DOHH2 (cell line): ENCODE results near the gene TTC21B.

Experiments
- H3F3A ChIP-seq: fragments of 200-600 bp; sonication (generic), shearing (Covaris generic); 2 replicates; pipeline ENCODE4 v1.6.0; 2016; ENCODE audit warnings: antibody characterized with exemption, mild to moderate bottlenecking; ENCODE audit not compliant: control insufficient read depth, insufficient read depth
- H3K27ac ChIP-seq: fragments of 200-600 bp; sonication (generic); 2 replicates; pipeline ENCODE4 v1.5.1; 2014; ENCODE audit warnings: low read depth, mild to moderate bottlenecking, low read length, moderate library complexity
- H3K27me3 ChIP-seq: fragments of 200-600 bp; sonication (generic); 2 replicates; pipeline ENCODE4 v1.6.1; 2014; ENCODE audit warnings: mild to moderate bottlenecking, low read length, mixed read lengths; ENCODE audit not compliant: control insufficient read depth
- H3K36me3 ChIP-seq: fragments of 200-600 bp; sonication (generic); 2 replicates; pipeline ENCODE4 v1.6.1; 2014; ENCODE audit warnings: mild to moderate bottlenecking, low read length, moderate library complexity, mixed read lengths; ENCODE audit not compliant: control insufficient read depth
- H3K4me1 ChIP-seq: fragments of 200-600 bp; sonication (generic); 2 replicates; pipeline ENCODE4 v1.6.1; 2014; ENCODE audit warnings: mild to moderate bottlenecking, low read length, mixed read lengths; ENCODE audit not compliant: control insufficient read depth
- H3K4me2 ChIP-seq: fragments of 200-600 bp; sonication (generic); 2 replicates; pipeline ENCODE4 v1.6.0; 2014; ENCODE audit warnings: mild to moderate bottlenecking, low read length, moderate library complexity
- H3K4me3 ChIP-seq: fragments of 200-600 bp; sonication (generic); 2 replicates; pipeline ENCODE4 v1.5.1; 2014; ENCODE audit warnings: mild to moderate bottlenecking, low read length, mixed read lengths
- H3K79me2 ChIP-seq: fragments of 200-600 bp; sonication (generic); 2 replicates; pipeline ENCODE4 v1.6.1; 2014; ENCODE audit warnings: mild to moderate bottlenecking, low read length, mixed read lengths; ENCODE audit not compliant: control insufficient read depth
- H3K9me2 ChIP-seq: fragments of 200-600 bp; sonication (generic); replicated peaks from 2 replicates; pipeline ENCODE4 v1.6.1; 2014; ENCODE audit warnings: mild to moderate bottlenecking, low read length, mixed read lengths; ENCODE audit not compliant: control insufficient read depth
- H3K9me3 ChIP-seq: fragments of 200-600 bp; sonication (generic); 2 replicates; pipeline ENCODE4 v1.6.1; 2014; ENCODE audit warnings: antibody characterized with exemption, low read length, mixed read lengths; ENCODE audit not compliant: control insufficient read depth, insufficient read depth
- H4K20me1 ChIP-seq: fragments of 200-600 bp; sonication (generic); 2 replicates; pipeline ENCODE4 v1.6.0; 2014; ENCODE audit warnings: low read depth, mild to moderate bottlenecking, antibody characterized with exemption, low read length, moderate library complexity; ENCODE audit not compliant: control insufficient read depth, insufficient read depth
- CTCF ChIP-seq: fragments of 200-600 bp; sonication (generic); IDR thresholded peaks from one replicate; pipeline ENCODE4 v1.5.1; 2014; ENCODE audit warnings: antibody characterized with exemption, mild to moderate bottlenecking, low read depth, low read length; ENCODE audit not compliant: poor library complexity, severe bottlenecking
- EZH2phosphoT487 ChIP-seq: fragments of 200-600 bp; sonication (generic); IDR thresholded peaks from 2 replicates; pipeline ENCODE4 v1.6.1; 2017; ENCODE audit warnings: borderline replicate concordance, mild to moderate bottlenecking, antibody characterized with exemption, low read length, moderate library complexity, mixed read lengths

The TTC21B gene

GRCh38 chr2:165904432-165904831, 49.1 kb downstream of the TTC21B start:
- Histone ChIP-seq H3K4me1 (no peaks in the 10 kb centered on the region), H3F3A (no peaks in the 10 kb centered on the region), H3K36me3 (peaks cover 30% of the 10 kb centered on the region), H3K9me3 (no peaks in the 10 kb centered on the region), H3K9me2 (no peaks in the 10 kb centered on the region), H3K27me3 (no peaks in the 10 kb centered on the region), H3K4me2 (no peak overlapping the region), H3K4me3 (no peak overlapping the region), H3K79me2 (no peaks in the 10 kb centered on the region), H4K20me1 (no peaks in the 10 kb centered on the region), H3K27ac (no peak overlapping the region)
- TF ChIP-seq CTCF (no peak), EZH2phosphoT487 (no peak)

DNA sequence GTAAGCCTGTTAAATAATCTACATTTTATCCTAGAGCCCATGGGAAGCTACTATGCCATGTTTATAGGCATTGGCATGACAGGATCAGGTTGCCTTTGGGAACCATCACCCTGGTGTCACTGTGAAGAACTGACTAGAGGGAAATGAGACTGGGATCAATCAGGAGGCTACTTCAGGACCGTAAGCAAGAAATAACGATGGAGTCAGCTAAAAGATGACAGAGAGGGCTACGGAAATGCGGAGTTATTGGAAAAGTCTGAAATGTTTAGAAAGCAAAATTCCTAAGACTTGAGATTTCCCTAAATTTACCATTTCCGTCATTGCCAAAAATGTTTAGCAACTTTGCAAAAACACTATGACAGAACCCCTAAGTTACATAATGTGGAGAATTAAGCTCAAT, 50.2 kb downstream of the TTC21B start:
- H3K27ac ChIP-seq: no peak overlapping the region

DNA sequence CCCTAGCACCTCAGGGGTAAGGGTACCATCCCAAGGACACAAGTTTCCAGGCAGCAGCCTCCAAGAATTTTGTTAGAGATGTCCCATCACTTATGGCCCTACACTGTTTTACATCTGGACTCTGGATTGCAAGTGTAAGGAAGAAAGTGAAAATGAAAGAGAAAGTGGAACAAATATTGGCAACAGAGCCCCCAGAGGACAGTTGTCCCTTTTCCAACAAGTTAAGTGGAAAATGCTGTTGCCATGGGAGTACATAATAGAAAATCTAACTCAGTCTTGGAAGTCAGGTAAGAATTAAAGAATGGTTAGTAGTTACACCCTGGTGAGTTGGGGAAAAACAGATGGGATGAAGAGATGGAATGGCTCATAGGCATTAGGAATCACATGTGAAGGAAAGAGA, 50.6 kb downstream of the TTC21B start:
- no peaks in the 10 kb centered on the region for H3K79me2 ChIP-seq
- H3F3A ChIP-seq: no peaks in the 10 kb centered on the region
- no peaks in the 10 kb centered on the region for H3K9me3 ChIP-seq
- H4K20me1 ChIP-seq: no peaks in the 10 kb centered on the region
- no peak overlapping the region for H3K27ac ChIP-seq
- H3K4me3 ChIP-seq: no peak overlapping the region
- H3K4me2 ChIP-seq: no peak overlapping the region
- H3K27me3 ChIP-seq: no peaks in the 10 kb centered on the region
- H3K9me2 ChIP-seq: no peaks in the 10 kb centered on the region
- TF ChIP-seq EZH2phosphoT487: no peak
- no peak for TF ChIP-seq CTCF
- H3K36me3 ChIP-seq: peaks cover 40% of the 10 kb centered on the region
- H3K4me1 ChIP-seq: no peaks in the 10 kb centered on the region

More for the DNA sequence above, 50.2 kb downstream of the TTC21B start:
- no peak overlapping the region for H3K4me2 ChIP-seq
- H3K9me3 ChIP-seq: no peaks in the 10 kb centered on the region
- no peaks in the 10 kb centered on the region for H3F3A ChIP-seq
- H3K36me3 ChIP-seq: peaks cover 38% of the 10 kb centered on the region
- H4K20me1 ChIP-seq: no peaks in the 10 kb centered on the region
- H3K4me3 ChIP-seq: no peak overlapping the region
- no peak for TF ChIP-seq EZH2phosphoT487
- TF ChIP-seq CTCF: no peak
- H3K27me3 ChIP-seq: no peaks in the 10 kb centered on the region
- no peaks in the 10 kb centered on the region for H3K79me2 ChIP-seq
- no peaks in the 10 kb centered on the region for H3K9me2 ChIP-seq
- no peaks in the 10 kb centered on the region for H3K4me1 ChIP-seq
